Neuronal stem cell (in vitro differentiated cells): Measurements from ENCODE around the gene PIGP.
"Not testable (repeated sequence)": the region's sequence is repeated elsewhere in the genome, so short reads cannot be mapped to it uniquely, and the experiment has no call there.

Experiments used
- DNase-seq: peaks from one replicate; pipeline ENCODE4 v3.0.0-alpha.2; 2013; ENCODE audit warnings: low spot score
- H2AFZ ChIP-seq: one replicate; pipeline ENCODE4 v1.6.1; 2013; ENCODE audit warnings: mild to moderate bottlenecking, low read length, inconsistent platforms
- H2AK5ac ChIP-seq: 2 replicates; pipeline ENCODE4 v1.6.1; 2013; ENCODE audit warnings: low read depth, mild to moderate bottlenecking, inconsistent platforms, low read length, moderate library complexity, mixed read lengths
- H2BK120ac ChIP-seq: 2 replicates; pipeline ENCODE4 v1.6.1; 2013; ENCODE audit warnings: low read depth, mild to moderate bottlenecking, inconsistent platforms, low read length, moderate library complexity, mixed read lengths
- H2BK12ac ChIP-seq: one replicate; pipeline ENCODE4 v1.6.1; 2013; ENCODE audit warnings: low read length, inconsistent platforms
- H2BK15ac ChIP-seq: 2 replicates; pipeline ENCODE4 v1.6.1; 2013; ENCODE audit warnings: mild to moderate bottlenecking, low read length, inconsistent platforms, mixed read lengths
- H2BK5ac ChIP-seq: one replicate; pipeline ENCODE4 v1.6.1; 2013; ENCODE audit warnings: inconsistent platforms, mild to moderate bottlenecking, low read length, moderate library complexity
- H3K14ac ChIP-seq: one replicate; pipeline ENCODE4 v1.6.1; 2013; ENCODE audit warnings: low read length, inconsistent platforms
- H3K18ac ChIP-seq: 2 replicates; pipeline ENCODE4 v1.6.1; 2013; ENCODE audit warnings: low read length, inconsistent platforms
- H3K23ac ChIP-seq: 2 replicates; pipeline ENCODE4 v1.6.1; 2013; ENCODE audit warnings: low read depth, mild to moderate bottlenecking, mixed read lengths, low read length, inconsistent platforms; ENCODE audit not compliant: poor library complexity
- H3K27ac ChIP-seq: replicated peaks from 3 replicates; pipeline ENCODE4 v1.5.1; 2013; ENCODE audit warnings: low read length, inconsistent platforms
- H3K27me3 ChIP-seq, 3 experiments: 2 replicates each; pipeline ENCODE4 v1.6.1; 2013; ENCODE audit warnings: low read length in 3 of 3, mild to moderate bottlenecking in 2 of 3, inconsistent platforms in 1 of 3, low read depth in 1 of 3, mixed read lengths in 1 of 3, moderate library complexity in 1 of 3; ENCODE audit not compliant: control insufficient read depth in 3 of 3, insufficient read depth in 3 of 3
- H3K36me3 ChIP-seq, 2 donors: replicated peaks in 1 of 2; 2 replicates each; pipeline ENCODE4 v1.6.1; 2013; ENCODE audit warnings: low read length in 2 of 2; ENCODE audit not compliant: control insufficient read depth in 2 of 2, insufficient read depth in 2 of 2
- H3K4ac ChIP-seq: 2 replicates; pipeline ENCODE4 v1.6.1; 2013; ENCODE audit warnings: inconsistent platforms, mild to moderate bottlenecking, low read length, moderate library complexity
- H3K4me1 ChIP-seq, 2 donors: 1 replicate in 1 of 2; 2 replicates in 1 of 2; pipeline ENCODE4 v1.6.1; 2013; ENCODE audit warnings: low read length in 2 of 2, low read depth in 1 of 2; ENCODE audit not compliant: control insufficient read depth in 2 of 2, insufficient read depth in 1 of 2
- H3K4me2 ChIP-seq: one replicate; pipeline ENCODE4 v1.6.1; 2013; ENCODE audit warnings: mild to moderate bottlenecking, low read length, inconsistent platforms; ENCODE audit not compliant: insufficient read depth, poor library complexity, severe bottlenecking
- H3K4me3 ChIP-seq, 2 donors: 2 replicates each; pipeline ENCODE4 v1.5.1; 2013; ENCODE audit warnings: low read length in 2 of 2, mild to moderate bottlenecking in 2 of 2, inconsistent platforms in 1 of 2, moderate library complexity in 1 of 2
- H3K79me1 ChIP-seq: one replicate; pipeline ENCODE4 v1.6.1; 2013; ENCODE audit warnings: low read depth, mild to moderate bottlenecking, inconsistent platforms, low read length, moderate library complexity
- H3K9ac ChIP-seq: one replicate; pipeline ENCODE4 v1.6.1; 2013; ENCODE audit warnings: mild to moderate bottlenecking, low read depth, low read length, inconsistent platforms; ENCODE audit not compliant: poor library complexity
- H3K9me3 ChIP-seq, 2 donors: replicated peaks in 1 of 2; 2 replicates each; pipeline versions ENCODE3 to v1.6.1; 2013; ENCODE audit warnings: low read length in 2 of 2, mild to moderate bottlenecking in 2 of 2, inconsistent platforms in 1 of 2, low read depth in 1 of 2, mixed read lengths in 1 of 2, moderate library complexity in 1 of 2; ENCODE audit not compliant: control insufficient read depth in 2 of 2, insufficient read depth in 1 of 2
- H4K8ac ChIP-seq: one replicate; pipeline ENCODE4 v1.6.1; 2013; ENCODE audit warnings: low read depth, mild to moderate bottlenecking, inconsistent platforms, low read length, moderate library complexity
- H4K91ac ChIP-seq: one replicate; pipeline ENCODE4 v1.6.1; 2013; ENCODE audit warnings: low read length, low read depth, mild to moderate bottlenecking, inconsistent platforms; ENCODE audit not compliant: poor library complexity
- WGBS, 2 donors: extraction: QIAGEN DNeasy Blood & Tissue Kit; methylation state at CpG; one replicate each; pipeline ENCODE4 v1.1.7; 2013; ENCODE audit warnings: missing lambda C conversion rate in 2 of 2, mixed read lengths in 1 of 2; ENCODE audit not compliant: insufficient read length in 2 of 2, insufficient replicate concordance in 1 of 2; ENCODE audit errors: extremely low coverage in 2 of 2; 5-methylcytosine and 5-hydroxymethylcytosine counted together

The PIGP gene

GRCh38 chr21:37058261-37058660 lies 14.6 kb downstream of the PIGP start:
- peak overlapping the region; percentile 88 for H4K8ac ChIP-seq
- H4K91ac ChIP-seq, result no peak overlapping the region
- H3K4me2 ChIP-seq, result no peak overlapping the region
- peak overlapping the region; percentile 50 for H2AK5ac ChIP-seq
- no peak overlapping the region for H2BK15ac ChIP-seq
- no peak overlapping the region for H2AFZ ChIP-seq
- no peaks in the 10 kb centered on the region for H3K36me3 ChIP-seq
- H3K18ac ChIP-seq, result peak overlapping the region; percentile 69
- H3K27ac ChIP-seq, result peak overlapping the region; percentile 3
- peaks cover 25 to 37% of the 10 kb centered on the region in 2 donors for H3K4me1 ChIP-seq
- no peak overlapping the region for H2BK120ac ChIP-seq
- WGBS, 2 donors, result no CpG with 5 or more reads among the region's 2 CpGs
- peak overlapping the region; percentile 86 for H2BK12ac ChIP-seq
- no peak overlapping the region for H3K4me3 ChIP-seq
- H3K27me3 ChIP-seq, result no peaks in the 10 kb centered on the region
- no peak overlapping the region for H3K4ac ChIP-seq
- no peak overlapping the region for H3K9ac ChIP-seq
- H3K23ac ChIP-seq, result no peak overlapping the region
- DNase-seq, result no peak
- H3K9me3 ChIP-seq, result peaks cover 7 to 12% of the 10 kb centered on the region in 2 donors
- no peak overlapping the region for H2BK5ac ChIP-seq
- H3K14ac ChIP-seq, result peak overlapping the region; percentile 77
- H3K79me1 ChIP-seq, result no peaks in the 10 kb centered on the region

- Histone ChIP-seq H3K27ac (peak overlapping the region; percentile 19), H3K14ac (no peak overlapping the region), H3K9me3 (peaks cover 7 to 12% of the 10 kb centered on the region in 2 donors), H3K4me1 (peaks cover 25 to 32% of the 10 kb centered on the region in 2 donors), H2AFZ (no peak overlapping the region), H3K27me3 (no peaks in the 10 kb centered on the region), H3K18ac (no peak overlapping the region), H3K23ac (no peak overlapping the region), H2AK5ac (peak overlapping the region; percentile 72), H3K4ac (no peak overlapping the region), H3K9ac (no peak overlapping the region), H4K8ac (no peak overlapping the region), H3K79me1 (no peaks in the 10 kb centered on the region), H3K4me3 (no peak overlapping the region), H2BK5ac (peak overlapping the region; percentile 14), H3K4me2 (no peak overlapping the region), H4K91ac (no peak overlapping the region), H2BK12ac (peak overlapping the region; percentile 77), H2BK15ac (peak overlapping the region; percentile 81), H2BK120ac (no peak overlapping the region), H3K36me3 (no peaks in the 10 kb centered on the region)
- no CpG with 5 or more reads among the region's 7 CpGs for WGBS, 2 donors
- DNase-seq, result no peak
Observed at GRCh38 chr21:37057614-37058013, 15.3 kb downstream of the PIGP start.

- Histone ChIP-seq H2AFZ (no peak overlapping the region), H3K9me3 (peaks cover 7 to 12% of the 10 kb centered on the region in 2 donors), H3K4me1 (peaks cover 15% of the 10 kb centered on the region in 2 donors), H2BK12ac (no peak overlapping the region), H3K27ac (no peak overlapping the region), H4K8ac (no peak overlapping the region), H3K27me3 (no peaks in the 10 kb centered on the region), H3K18ac (no peak overlapping the region), H3K79me1 (no peaks in the 10 kb centered on the region), H2BK120ac (no peak overlapping the region), H2BK5ac (no peak overlapping the region), H3K23ac (no peak overlapping the region), H4K91ac (no peak overlapping the region), H3K14ac (no peak overlapping the region), H2AK5ac (no peak overlapping the region), H3K9ac (no peak overlapping the region), H3K4ac (no peak overlapping the region), H2BK15ac (no peak overlapping the region), H3K36me3 (no peaks in the 10 kb centered on the region), H3K4me3 (no peak overlapping the region), H3K4me2 (no peak overlapping the region)
- WGBS, 2 donors, result no CpG with 5 or more reads among the region's 2 CpGs
- DNase-seq, result no peak
Observed at GRCh38 chr21:37055271-37055855, 17.5 kb downstream of the PIGP start.

GRCh38 chr21:37049741-37050140 lies 23.1 kb downstream of the PIGP start:
- no CpG with 5 or more reads among the region's 3 CpGs for WGBS, 2 donors
- not testable (repeated sequence) for H4K8ac ChIP-seq, H3K36me3 ChIP-seq, H3K9me3 ChIP-seq, DNase-seq, H3K4me3 ChIP-seq, H2BK12ac ChIP-seq, H3K9ac ChIP-seq, H2BK5ac ChIP-seq, H2BK120ac ChIP-seq, H2AFZ ChIP-seq, H3K4ac ChIP-seq, H3K79me1 ChIP-seq, H3K4me1 ChIP-seq, H3K23ac ChIP-seq, H3K27ac ChIP-seq, H4K91ac ChIP-seq, H3K14ac ChIP-seq, H3K27me3 ChIP-seq, H2AK5ac ChIP-seq, H3K18ac ChIP-seq, H2BK15ac ChIP-seq, H3K4me2 ChIP-seq
